Measurements from ENCODE around the gene VWA5B1.

The VWA5B1 gene

GRCh38 chr1:20356850-20357459, 66.3 kb downstream of the VWA5B1 start:
- Histone ChIP-seq H3K4me1 (ENCODE audit: control insufficient read depth, insufficient read depth, low read length) (peaks cover 4% of the 10 kb centered on the region; the same call in 1 of the 2 replicates), H3K27ac (ENCODE audit: low read length) (no peak overlapping the region), H3K9me3 (ENCODE audit: control insufficient read depth, insufficient read depth, low read length) (no peaks in the 10 kb centered on the region), H3K4me3 (ENCODE audit: low read length) (no peak overlapping the region), H3K36me3 (ENCODE audit: control insufficient read depth, insufficient read depth, low read length) (no peaks in the 10 kb centered on the region), H3K27me3 (ENCODE audit: control insufficient read depth, insufficient read depth, low read length) (no peaks in the 10 kb centered on the region)
- no CpG with 5 or more reads among the region's 8 CpGs for WGBS (ENCODE audit: insufficient coverage, insufficient read length)
- DNase-seq (ENCODE audit: low read depth, low spot score): no peak

DNA sequence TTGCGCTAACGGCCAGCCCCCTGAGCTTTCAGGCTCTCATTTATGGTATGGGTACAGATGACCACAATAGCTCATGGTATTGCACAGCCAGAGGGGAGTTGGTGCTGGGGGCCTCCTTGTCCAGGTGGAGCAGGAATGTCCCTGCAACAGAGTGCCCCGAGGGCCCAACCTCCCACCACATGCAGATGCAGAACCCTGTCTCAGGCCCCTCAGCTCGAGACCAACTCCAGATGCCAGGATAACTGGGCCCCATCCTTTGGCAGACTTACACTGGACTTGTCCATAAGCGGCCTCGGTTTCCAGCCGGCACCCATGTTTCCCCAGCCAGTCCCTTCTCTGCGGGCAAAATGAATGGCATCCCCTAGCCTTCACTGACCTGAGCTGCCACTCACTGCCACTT, 67.1 kb downstream of the VWA5B1 start:
- Histone ChIP-seq H3K9me3 (ENCODE audit: control insufficient read depth, insufficient read depth, low read length) (no peaks in the 10 kb centered on the region), H3K27me3 (ENCODE audit: control insufficient read depth, insufficient read depth, low read length) (no peaks in the 10 kb centered on the region), H3K4me3 (ENCODE audit: low read length) (no peak overlapping the region), H3K27ac (ENCODE audit: low read length) (no peak overlapping the region), H3K4me1 (ENCODE audit: control insufficient read depth, insufficient read depth, low read length) (peaks cover 4% of the 10 kb centered on the region; the same call in 1 of the 2 replicates), H3K36me3 (ENCODE audit: control insufficient read depth, insufficient read depth, low read length) (no peaks in the 10 kb centered on the region)
- no peak for DNase-seq (ENCODE audit: low read depth, low spot score)
- WGBS (ENCODE audit: insufficient coverage, insufficient read length): no CpG with 5 or more reads among the region's 8 CpGs

DNA sequence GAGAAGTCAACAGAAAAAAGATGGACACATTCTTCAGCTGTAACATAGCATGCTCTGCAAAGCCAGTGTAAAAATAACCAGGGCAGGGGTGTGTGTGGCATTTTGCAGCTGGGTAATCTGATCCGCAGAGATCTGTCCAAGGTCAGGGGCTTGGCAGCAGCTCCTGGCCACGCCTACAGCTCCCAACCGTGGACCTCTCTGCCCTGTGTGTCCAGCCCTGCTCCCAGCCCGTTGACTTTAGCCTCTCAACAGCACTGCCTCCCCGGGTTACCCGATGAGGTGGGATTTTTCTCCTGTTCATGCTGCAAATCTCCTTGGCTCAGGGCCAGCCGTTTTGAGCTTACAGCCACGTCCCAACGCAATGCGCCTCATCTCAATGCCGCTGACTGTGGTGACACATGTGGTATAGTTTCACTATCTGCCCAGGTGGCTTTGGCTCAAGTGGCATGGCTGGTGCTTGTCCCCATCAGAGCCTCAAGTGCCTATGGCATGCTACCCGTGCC, 68.1 kb downstream of the VWA5B1 start:
- Histone ChIP-seq H3K36me3 (ENCODE audit: control insufficient read depth, insufficient read depth, low read length) (no peaks in the 10 kb centered on the region), H3K27ac (ENCODE audit: low read length) (no peak overlapping the region), H3K4me1 (ENCODE audit: control insufficient read depth, insufficient read depth, low read length) (peaks cover 4% of the 10 kb centered on the region; the same call in 1 of the 2 replicates), H3K4me3 (ENCODE audit: low read length) (no peak overlapping the region; the same call in 1 of the 2 replicates), H3K27me3 (ENCODE audit: control insufficient read depth, insufficient read depth, low read length) (no peaks in the 10 kb centered on the region), H3K9me3 (ENCODE audit: control insufficient read depth, insufficient read depth, low read length) (no peaks in the 10 kb centered on the region)
- no peak for DNase-seq (ENCODE audit: low read depth, low spot score)
- WGBS (ENCODE audit: insufficient coverage, insufficient read length): no CpG with 5 or more reads among the region's 12 CpGs

- H3K27me3 ChIP-seq (ENCODE audit: control insufficient read depth, insufficient read depth, low read length): peaks cover 3% of the 10 kb centered on the region; the same call in 1 of the 2 replicates
- no CpG with 5 or more reads among the region's 15 CpGs for WGBS (ENCODE audit: insufficient coverage, insufficient read length)
- H3K4me1 ChIP-seq (ENCODE audit: control insufficient read depth, insufficient read depth, low read length): peaks cover 4% of the 10 kb centered on the region; the same call in 1 of the 2 replicates
- no peak overlapping the region for H3K27ac ChIP-seq (ENCODE audit: low read length)
- no peaks in the 10 kb centered on the region for H3K36me3 ChIP-seq (ENCODE audit: control insufficient read depth, insufficient read depth, low read length)
- H3K4me3 ChIP-seq (ENCODE audit: low read length): no peak overlapping the region
- no peaks in the 10 kb centered on the region for H3K9me3 ChIP-seq (ENCODE audit: control insufficient read depth, insufficient read depth, low read length)
- DNase-seq (ENCODE audit: low read depth, low spot score): no peak
Measured at GRCh38 chr1:20359451-20360330, 69.0 kb downstream of the VWA5B1 start.

- DNase-seq (ENCODE audit: low read depth, low spot score): no peak
- H3K9me3 ChIP-seq (ENCODE audit: control insufficient read depth, insufficient read depth, low read length): no peaks in the 10 kb centered on the region
- peaks cover 6% of the 10 kb centered on the region; the same call in 1 of the 2 replicates for H3K4me1 ChIP-seq (ENCODE audit: control insufficient read depth, insufficient read depth, low read length)
- peaks cover 19% of the 10 kb centered on the region for H3K27me3 ChIP-seq (ENCODE audit: control insufficient read depth, insufficient read depth, low read length)
- H3K36me3 ChIP-seq (ENCODE audit: control insufficient read depth, insufficient read depth, low read length): no peaks in the 10 kb centered on the region
- no peak overlapping the region for H3K27ac ChIP-seq (ENCODE audit: low read length)
- WGBS (ENCODE audit: insufficient coverage, insufficient read length): no CpG with 5 or more reads among the region's 7 CpGs
- H3K4me3 ChIP-seq (ENCODE audit: low read length): no peak overlapping the region
Measured at GRCh38 chr1:20361401-20361800, 70.7 kb downstream of the VWA5B1 start.

DNA sequence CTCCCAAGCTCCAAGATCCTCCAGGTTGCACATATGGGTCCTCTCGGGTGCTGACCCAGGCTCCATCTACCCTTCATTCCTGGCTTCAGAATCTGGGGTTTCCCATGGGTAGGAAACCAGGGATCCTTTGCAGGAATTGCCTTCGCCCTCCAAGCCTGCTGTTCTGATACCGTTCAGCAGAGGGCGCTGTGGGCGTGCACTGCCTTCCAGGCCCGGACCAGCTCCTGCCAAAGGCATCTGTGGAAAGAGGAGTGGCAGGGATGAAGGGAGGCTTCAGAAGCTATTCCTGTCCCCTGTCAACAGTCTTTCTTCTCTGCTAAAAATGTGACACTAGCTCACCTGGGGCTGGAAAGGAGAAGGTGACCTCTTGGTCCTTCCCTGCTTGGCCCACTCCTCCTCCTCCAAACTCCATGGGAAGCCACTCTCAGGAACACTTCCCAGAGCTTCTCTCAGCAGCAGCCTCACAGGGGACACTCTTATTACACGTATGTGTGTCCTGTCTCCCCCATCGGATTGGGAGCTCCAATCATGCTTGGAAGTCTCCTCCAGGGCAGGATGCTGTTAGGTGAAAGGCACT, 71.2 kb downstream of the VWA5B1 start:
- H3K4me3 ChIP-seq (ENCODE audit: low read length): no peak overlapping the region
- no peaks in the 10 kb centered on the region for H3K36me3 ChIP-seq (ENCODE audit: control insufficient read depth, insufficient read depth, low read length)
- no peak for DNase-seq (ENCODE audit: low read depth, low spot score)
- peaks cover 19% of the 10 kb centered on the region for H3K27me3 ChIP-seq (ENCODE audit: control insufficient read depth, insufficient read depth, low read length)
- H3K27ac ChIP-seq (ENCODE audit: low read length): no peak overlapping the region
- H3K4me1 ChIP-seq (ENCODE audit: control insufficient read depth, insufficient read depth, low read length): peaks cover 6% of the 10 kb centered on the region; the same call in 1 of the 2 replicates
- no CpG with 5 or more reads among the region's 8 CpGs for WGBS (ENCODE audit: insufficient coverage, insufficient read length)
- H3K9me3 ChIP-seq (ENCODE audit: control insufficient read depth, insufficient read depth, low read length): no peaks in the 10 kb centered on the region

GRCh38 chr1:20362856-20363255, 72.2 kb downstream of the VWA5B1 start:
- no peaks in the 10 kb centered on the region for H3K36me3 ChIP-seq (ENCODE audit: control insufficient read depth, insufficient read depth, low read length)
- WGBS (ENCODE audit: insufficient coverage, insufficient read length): no CpG with 5 or more reads among the region's 2 CpGs

DNA sequence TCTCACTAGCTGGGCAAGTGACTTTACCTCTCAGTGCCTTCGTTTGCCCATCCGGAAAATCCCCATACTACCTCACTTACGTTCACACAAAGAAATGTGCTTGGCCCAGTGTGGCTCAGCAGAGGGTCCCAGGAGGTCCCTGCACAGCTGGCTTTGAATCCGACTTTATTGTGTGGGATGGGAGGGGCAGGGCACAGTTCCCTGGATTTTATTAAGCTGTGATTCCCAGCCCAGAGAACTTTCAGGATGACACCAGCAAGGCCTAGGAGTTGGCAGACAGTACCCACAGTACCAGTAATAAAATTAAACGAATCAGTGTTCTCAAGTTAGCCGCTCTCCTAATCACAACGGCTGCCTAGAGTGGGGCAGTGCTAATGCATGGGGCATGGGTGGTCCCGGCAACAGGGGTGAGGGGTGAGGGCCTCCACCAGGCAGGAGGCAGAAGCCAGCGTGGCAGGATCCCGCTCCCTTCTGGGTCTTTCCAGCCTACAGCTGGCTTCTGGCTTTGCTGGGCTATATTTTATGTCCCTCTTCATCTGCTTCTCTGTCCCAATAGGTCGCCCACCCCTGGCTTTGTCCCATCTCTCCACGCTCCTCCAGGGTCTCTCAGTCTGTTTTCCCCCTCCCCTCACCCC, 74.9 kb downstream of the VWA5B1 start:
- Histone ChIP-seq H3K4me1 (ENCODE audit: control insufficient read depth, insufficient read depth, low read length) (peaks cover 2% of the 10 kb centered on the region; the same call in 1 of the 2 replicates), H3K27me3 (ENCODE audit: control insufficient read depth, insufficient read depth, low read length) (peaks cover 29% of the 10 kb centered on the region), H3K4me3 (ENCODE audit: low read length) (peak overlapping the region; percentile 48; the same call in 1 of the 2 replicates), H3K9me3 (ENCODE audit: control insufficient read depth, insufficient read depth, low read length) (no peaks in the 10 kb centered on the region), H3K27ac (ENCODE audit: low read length) (no peak overlapping the region), H3K36me3 (ENCODE audit: control insufficient read depth, insufficient read depth, low read length) (no peaks in the 10 kb centered on the region)
- WGBS (ENCODE audit: insufficient coverage, insufficient read length): no CpG with 5 or more reads among the region's 12 CpGs
- DNase-seq (ENCODE audit: low read depth, low spot score): no peak

More at GRCh38 chr1:20362856-20363255, 72.2 kb downstream of the VWA5B1 start:
- Histone ChIP-seq H3K27ac (ENCODE audit: low read length) (no peak overlapping the region), H3K9me3 (ENCODE audit: control insufficient read depth, insufficient read depth, low read length) (no peaks in the 10 kb centered on the region), H3K4me3 (ENCODE audit: low read length) (no peak overlapping the region), H3K27me3 (ENCODE audit: control insufficient read depth, insufficient read depth, low read length) (peaks cover 26% of the 10 kb centered on the region), H3K4me1 (ENCODE audit: control insufficient read depth, insufficient read depth, low read length) (peaks cover 6% of the 10 kb centered on the region; the same call in 1 of the 2 replicates)
- no peak for DNase-seq (ENCODE audit: low read depth, low spot score)

GRCh38 chr1:20366056-20366462, 75.4 kb downstream of the VWA5B1 start:
- Histone ChIP-seq H3K27ac (ENCODE audit: low read length) (no peak overlapping the region), H3K36me3 (ENCODE audit: control insufficient read depth, insufficient read depth, low read length) (no peaks in the 10 kb centered on the region), H3K9me3 (ENCODE audit: control insufficient read depth, insufficient read depth, low read length) (no peaks in the 10 kb centered on the region), H3K4me3 (ENCODE audit: low read length) (peak overlapping the region; percentile 48), H3K4me1 (ENCODE audit: control insufficient read depth, insufficient read depth, low read length) (peaks cover 2% of the 10 kb centered on the region; the same call in 1 of the 2 replicates), H3K27me3 (ENCODE audit: control insufficient read depth, insufficient read depth, low read length) (peaks cover 29% of the 10 kb centered on the region)
- DNase-seq (ENCODE audit: low read depth, low spot score): no peak
- WGBS (ENCODE audit: insufficient coverage, insufficient read length): no CpG with 5 or more reads among the region's 42 CpGs
